ENCODE data around the gene C1orf216. TPM values are rescaled to one million over a fixed set of nuclear protein-coding genes. Genes with fewer than 3 reads are reported as not detected.

The C1orf216 gene
- total RNA-seq, 1 experiment from 2014 or later = 13.4 TPM

DNA sequence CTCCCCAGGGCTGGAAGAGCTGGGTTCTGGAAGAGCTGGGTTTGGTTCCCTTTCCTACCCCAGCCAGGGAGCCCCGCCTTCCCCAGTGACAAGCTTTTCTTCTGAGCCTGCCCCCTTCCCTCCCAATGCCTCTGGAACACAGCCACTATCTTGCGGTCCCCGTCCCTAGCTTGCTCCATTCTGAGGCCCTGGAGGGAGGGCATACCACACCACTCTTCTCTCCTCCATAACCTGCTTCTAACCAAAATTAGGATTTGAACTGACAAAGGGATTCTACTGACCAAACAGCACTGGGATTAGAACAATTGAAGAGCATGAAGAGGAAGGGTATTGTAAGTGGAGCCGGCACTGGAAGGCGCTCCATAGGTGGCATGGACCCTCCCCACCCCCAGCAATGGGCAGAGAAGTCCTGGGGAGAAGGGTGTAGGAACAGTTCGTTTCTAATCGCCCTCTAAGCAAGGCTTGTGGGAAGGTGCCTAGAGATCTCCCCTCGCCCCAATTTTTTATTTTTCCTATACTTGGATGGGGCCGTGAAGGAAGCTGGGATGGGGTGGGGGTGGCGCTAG is 690 bp downstream of the C1orf216 start:
- H3K9me3 ChIP-seq (ENCODE audit: low read length) = no peaks in the 10 kb centered on the region
- peak overlapping the region; percentile 95 for H2AFZ ChIP-seq (ENCODE audit: low read length)
- POLR2A ChIA-PET (ENCODE audit: unreplicated experiment) = interaction anchor here (0.7 kb wide), 1 partner anchor 29 kb away, joined by 3 read pairs; no protein-coding TSS in a partner anchor
- peaks cover 35% of the 10 kb centered on the region for H3K79me2 ChIP-seq (ENCODE audit: low read length)
- H3K27me3 ChIP-seq (ENCODE audit: low read length) = no peaks in the 10 kb centered on the region
- TSS peak; percentile 72 for BruUV-seq (replicated peaks)
- peak overlapping the region; percentile 74; the same call in 1 of the 2 replicates for H3K27ac ChIP-seq (ENCODE audit: low read length)
- peak overlapping the region; percentile 79 for H3K4me3 ChIP-seq (ENCODE audit: low read length)
- H4K20me1 ChIP-seq (ENCODE audit: low read length) = peaks cover 4% of the 10 kb centered on the region; the same call in 1 of the 2 replicates
- peak overlapping the region; percentile 90 for H3K9ac ChIP-seq (ENCODE audit: low read length)
- peaks cover 23% of the 10 kb centered on the region for H3K4me1 ChIP-seq (ENCODE audit: insufficient read depth, low read length)
- intact Hi-C loops (cut with micrococcal nuclease) = loop anchor here (2.0 to 5.0 kb wide), 2 partner anchors 57 to 76 kb away; partner anchors contain the start of gene PSMB2
- DNase-seq (peak; percentile 65), ATAC-seq (peak; percentile 52)
- CTCF ChIA-PET = interaction anchor here (0.6 kb wide), 1 partner anchor 72 kb away, joined by 4 read pairs; no protein-coding TSS in a partner anchor
- no peaks in the 10 kb centered on the region for H3K9me2 ChIP-seq (replicated peaks; ENCODE audit: low read length)
- peak overlapping the region; percentile 95 for H3K4me2 ChIP-seq (ENCODE audit: low read length)
- TF ChIP-seq EZH2phosphoT487 (IDR thresholded peaks at IDR 0.05; ENCODE audit: borderline replicate concordance, low read length) (no peak), EZH2 (IDR thresholded peaks at IDR 0.05; ENCODE audit: low read length, unreplicated experiment) (no peak)
- TF ChIP-seq, protein P1, sequence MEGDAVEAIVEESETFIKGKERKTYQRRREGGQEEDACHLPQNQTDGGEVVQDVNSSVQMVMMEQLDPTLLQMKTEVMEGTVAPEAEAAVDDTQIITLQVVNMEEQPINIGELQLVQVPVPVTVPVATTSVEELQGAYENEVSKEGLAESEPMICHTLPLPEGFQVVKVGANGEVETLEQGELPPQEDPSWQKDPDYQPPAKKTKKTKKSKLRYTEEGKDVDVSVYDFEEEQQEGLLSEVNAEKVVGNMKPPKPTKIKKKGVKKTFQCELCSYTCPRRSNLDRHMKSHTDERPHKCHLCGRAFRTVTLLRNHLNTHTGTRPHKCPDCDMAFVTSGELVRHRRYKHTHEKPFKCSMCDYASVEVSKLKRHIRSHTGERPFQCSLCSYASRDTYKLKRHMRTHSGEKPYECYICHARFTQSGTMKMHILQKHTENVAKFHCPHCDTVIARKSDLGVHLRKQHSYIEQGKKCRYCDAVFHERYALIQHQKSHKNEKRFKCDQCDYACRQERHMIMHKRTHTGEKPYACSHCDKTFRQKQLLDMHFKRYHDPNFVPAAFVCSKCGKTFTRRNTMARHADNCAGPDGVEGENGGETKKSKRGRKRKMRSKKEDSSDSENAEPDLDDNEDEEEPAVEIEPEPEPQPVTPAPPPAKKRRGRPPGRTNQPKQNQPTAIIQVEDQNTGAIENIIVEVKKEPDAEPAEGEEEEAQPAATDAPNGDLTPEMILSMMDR (conservative IDR thresholded peaks at IDR 0.05; ENCODE audit: low read depth, low read length) = no peak
- H3F3A ChIP-seq (ENCODE audit: low read length, unreplicated experiment) = no peaks in the 10 kb centered on the region
- 0 out of 2 replicates have a peak, but pooled peaks cover 6% of the 10 kb centered on the region for H3K36me3 ChIP-seq (ENCODE audit: low read depth, low read length)

- no peak overlapping the region for H2AFZ ChIP-seq (ENCODE audit: low read length)
- peak; percentile 47 for ATAC-seq
- no peak overlapping the region for H3K4me3 ChIP-seq (ENCODE audit: low read length)
- H3K4me1 ChIP-seq (ENCODE audit: insufficient read depth, low read length) = peaks cover 23% of the 10 kb centered on the region
- DNase-seq = peak; percentile 79
- ChIA-PET POLR2A (ENCODE audit: unreplicated experiment) (no interaction called here), CTCF (interaction anchor here (0.5 to 1.6 kb wide), 8 partner anchors 12 to 265 kb away, joined by 3 to 10 read pairs (median 6); no protein-coding TSS in a partner anchor)
- 0 out of 2 replicates have a peak overlapping the region, but pooled peaks have one; percentile 0 for H3K4me2 ChIP-seq (ENCODE audit: low read length)
- no peaks in the 10 kb centered on the region for H3K9me2 ChIP-seq (replicated peaks; ENCODE audit: low read length)
- intact Hi-C loops (cut with micrococcal nuclease) = loop anchor here (1.0 to 5.0 kb wide), 2 partner anchors 73 to 146 kb away; partner anchors contain the start of gene PSMB2
- H3F3A ChIP-seq (ENCODE audit: low read length, unreplicated experiment) = no peaks in the 10 kb centered on the region
- BruUV-seq (replicated peaks) = no TSS peak
- H3K9ac ChIP-seq (ENCODE audit: low read length) = no peak overlapping the region
- peaks cover 4% of the 10 kb centered on the region; the same call in 1 of the 2 replicates for H4K20me1 ChIP-seq (ENCODE audit: low read length)
- H3K9me3 ChIP-seq (ENCODE audit: low read length) = no peaks in the 10 kb centered on the region
- H3K79me2 ChIP-seq (ENCODE audit: low read length) = peaks cover 35% of the 10 kb centered on the region
- no peak overlapping the region for H3K27ac ChIP-seq (ENCODE audit: low read length)
- H3K36me3 ChIP-seq (ENCODE audit: low read depth, low read length) = 0 out of 2 replicates have a peak, but pooled peaks cover 6% of the 10 kb centered on the region
- no peak for TF ChIP-seq EZH2phosphoT487 (IDR thresholded peaks at IDR 0.05; ENCODE audit: borderline replicate concordance, low read length)
- TF ChIP-seq, protein P1 (conservative IDR thresholded peaks at IDR 0.05; ENCODE audit: low read depth, low read length) = peak; percentile 92
- H3K27me3 ChIP-seq (ENCODE audit: low read length) = no peaks in the 10 kb centered on the region
These were observed 3.1 kb downstream of the C1orf216 start for GRCh38 chr1:35715568-35716002.
